ENCODE results near the gene DOC2B. TPM values are rescaled to one million over a fixed set of nuclear protein-coding genes. Genes with fewer than 3 reads are reported as not detected.

The DOC2B gene
- total RNA-seq, 1 experiment from 2014 or later, result 1.5 TPM

DNA sequence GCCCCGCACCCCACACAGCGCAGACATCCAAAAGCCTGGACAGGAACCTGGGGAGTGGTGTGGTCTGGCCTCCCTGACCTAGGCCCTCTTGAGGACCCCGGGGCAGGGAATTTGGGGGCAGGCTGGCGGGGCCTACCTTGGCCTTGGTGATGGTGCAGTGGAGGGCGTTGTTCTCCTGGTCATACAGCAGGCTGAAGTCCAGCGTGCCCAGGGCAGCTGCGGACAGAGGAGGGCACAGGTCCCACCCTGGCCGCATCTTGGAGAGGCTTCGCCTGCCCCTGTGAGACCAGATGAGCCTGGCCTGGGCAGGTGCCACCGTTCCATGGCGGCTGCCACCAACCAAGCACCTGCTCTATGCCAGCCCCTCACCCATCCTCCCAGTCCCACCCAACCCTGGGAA is 9.0 kb downstream of the DOC2B start:
- ChIA-PET POLR2A (interaction anchor here (0.7 kb wide), 1 partner anchor 210 kb away, joined by 3 read pairs; no protein-coding TSS in a partner anchor), CTCF (no interaction called here)
- no peak overlapping the region for H3K4me3 ChIP-seq (ENCODE audit: low read depth in 2 of 2, low read length in 2 of 2)
- H3K9me3 ChIP-seq (ENCODE audit: control insufficient read depth, insufficient read depth, low read depth, low read length), result no peaks in the 10 kb centered on the region
- DNase-seq (ENCODE audit: low read depth, low spot score) (no peak), ATAC-seq (no peak)
- intact Hi-C loops (cut with micrococcal nuclease; ENCODE audit: unreplicated experiment) (no loop called here), in situ Hi-C loops (cut with HindIII; ENCODE audit: low pct_unique_long_range_greater_than_20kb, low sequenced_read_pairs) (no loop called here)
- TF ChIP-seq, protein P1, sequence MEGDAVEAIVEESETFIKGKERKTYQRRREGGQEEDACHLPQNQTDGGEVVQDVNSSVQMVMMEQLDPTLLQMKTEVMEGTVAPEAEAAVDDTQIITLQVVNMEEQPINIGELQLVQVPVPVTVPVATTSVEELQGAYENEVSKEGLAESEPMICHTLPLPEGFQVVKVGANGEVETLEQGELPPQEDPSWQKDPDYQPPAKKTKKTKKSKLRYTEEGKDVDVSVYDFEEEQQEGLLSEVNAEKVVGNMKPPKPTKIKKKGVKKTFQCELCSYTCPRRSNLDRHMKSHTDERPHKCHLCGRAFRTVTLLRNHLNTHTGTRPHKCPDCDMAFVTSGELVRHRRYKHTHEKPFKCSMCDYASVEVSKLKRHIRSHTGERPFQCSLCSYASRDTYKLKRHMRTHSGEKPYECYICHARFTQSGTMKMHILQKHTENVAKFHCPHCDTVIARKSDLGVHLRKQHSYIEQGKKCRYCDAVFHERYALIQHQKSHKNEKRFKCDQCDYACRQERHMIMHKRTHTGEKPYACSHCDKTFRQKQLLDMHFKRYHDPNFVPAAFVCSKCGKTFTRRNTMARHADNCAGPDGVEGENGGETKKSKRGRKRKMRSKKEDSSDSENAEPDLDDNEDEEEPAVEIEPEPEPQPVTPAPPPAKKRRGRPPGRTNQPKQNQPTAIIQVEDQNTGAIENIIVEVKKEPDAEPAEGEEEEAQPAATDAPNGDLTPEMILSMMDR (IDR thresholded peaks at IDR 0.05), result no peak
- no peak for TF ChIP-seq POLR2AphosphoS5 (IDR thresholded peaks at IDR 0.05; ENCODE audit: low read depth, low read length)
- TF ChIP-seq, protein P2, sequence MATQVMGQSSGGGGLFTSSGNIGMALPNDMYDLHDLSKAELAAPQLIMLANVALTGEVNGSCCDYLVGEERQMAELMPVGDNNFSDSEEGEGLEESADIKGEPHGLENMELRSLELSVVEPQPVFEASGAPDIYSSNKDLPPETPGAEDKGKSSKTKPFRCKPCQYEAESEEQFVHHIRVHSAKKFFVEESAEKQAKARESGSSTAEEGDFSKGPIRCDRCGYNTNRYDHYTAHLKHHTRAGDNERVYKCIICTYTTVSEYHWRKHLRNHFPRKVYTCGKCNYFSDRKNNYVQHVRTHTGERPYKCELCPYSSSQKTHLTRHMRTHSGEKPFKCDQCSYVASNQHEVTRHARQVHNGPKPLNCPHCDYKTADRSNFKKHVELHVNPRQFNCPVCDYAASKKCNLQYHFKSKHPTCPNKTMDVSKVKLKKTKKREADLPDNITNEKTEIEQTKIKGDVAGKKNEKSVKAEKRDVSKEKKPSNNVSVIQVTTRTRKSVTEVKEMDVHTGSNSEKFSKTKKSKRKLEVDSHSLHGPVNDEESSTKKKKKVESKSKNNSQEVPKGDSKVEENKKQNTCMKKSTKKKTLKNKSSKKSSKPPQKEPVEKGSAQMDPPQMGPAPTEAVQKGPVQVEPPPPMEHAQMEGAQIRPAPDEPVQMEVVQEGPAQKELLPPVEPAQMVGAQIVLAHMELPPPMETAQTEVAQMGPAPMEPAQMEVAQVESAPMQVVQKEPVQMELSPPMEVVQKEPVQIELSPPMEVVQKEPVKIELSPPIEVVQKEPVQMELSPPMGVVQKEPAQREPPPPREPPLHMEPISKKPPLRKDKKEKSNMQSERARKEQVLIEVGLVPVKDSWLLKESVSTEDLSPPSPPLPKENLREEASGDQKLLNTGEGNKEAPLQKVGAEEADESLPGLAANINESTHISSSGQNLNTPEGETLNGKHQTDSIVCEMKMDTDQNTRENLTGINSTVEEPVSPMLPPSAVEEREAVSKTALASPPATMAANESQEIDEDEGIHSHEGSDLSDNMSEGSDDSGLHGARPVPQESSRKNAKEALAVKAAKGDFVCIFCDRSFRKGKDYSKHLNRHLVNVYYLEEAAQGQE (IDR thresholded peaks at IDR 0.05; ENCODE audit: insufficient read depth in 1 of 2, low read depth in 2 of 2, low read length in 1 of 2), result no peak
- TF ChIP-seq SIN3A (IDR thresholded peaks at IDR 0.05; ENCODE audit: borderline replicate concordance, insufficient read depth, low read depth, low read length), result no peak
- no peak for TF ChIP-seq TCF7L2 (IDR thresholded peaks at IDR 0.05; ENCODE audit: low read depth, low read length)
- H3K27me3 ChIP-seq (ENCODE audit: control insufficient read depth, insufficient read depth, low read length), result no peaks in the 10 kb centered on the region
- H3K27ac ChIP-seq (ENCODE audit: low read length), result no peak overlapping the region
- no peaks in the 10 kb centered on the region for H3K4me1 ChIP-seq (ENCODE audit: control insufficient read depth, insufficient read depth, low read length)
- BruUV-seq (replicated peaks), result no TSS peak
- no peaks in the 10 kb centered on the region for H3K36me3 ChIP-seq (ENCODE audit: control insufficient read depth, insufficient read depth, low read length)

DNA sequence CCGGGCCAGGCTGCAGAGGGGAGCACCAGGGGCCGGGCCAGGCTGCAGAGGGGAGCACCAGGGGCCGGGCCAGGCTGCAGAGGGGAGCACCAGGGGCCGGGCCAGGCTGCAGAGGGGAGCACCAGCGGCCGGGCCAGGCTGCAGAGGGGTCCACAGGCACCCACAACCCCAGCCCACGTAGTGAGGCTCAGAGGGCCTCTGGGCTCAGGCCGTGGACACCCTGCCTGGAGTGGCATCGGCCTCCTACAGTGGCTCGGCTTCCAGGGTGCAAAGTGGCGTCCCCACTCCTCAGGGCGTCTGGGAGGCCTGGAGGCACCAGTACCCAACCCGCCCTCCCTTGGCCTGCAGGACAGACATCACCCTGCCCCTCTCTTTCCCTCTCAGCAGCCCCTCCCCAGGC is 9.6 kb downstream of the DOC2B start:
- ChIA-PET CTCF (no interaction called here), POLR2A (no interaction called here)
- no peaks in the 10 kb centered on the region for H3K4me1 ChIP-seq (ENCODE audit: control insufficient read depth, insufficient read depth, low read length)
- H3K27me3 ChIP-seq (ENCODE audit: control insufficient read depth, insufficient read depth, low read length), result no peaks in the 10 kb centered on the region
- H3K4me3 ChIP-seq (ENCODE audit: low read depth in 2 of 2, low read length in 2 of 2), result no peak overlapping the region
- no peaks in the 10 kb centered on the region for H3K9me3 ChIP-seq (ENCODE audit: control insufficient read depth, insufficient read depth, low read depth, low read length)
- ATAC-seq (no peak), DNase-seq (ENCODE audit: low read depth, low spot score) (no peak)
- BruUV-seq (replicated peaks), result no TSS peak
- no peak for TF ChIP-seq TCF7L2 (IDR thresholded peaks at IDR 0.05; ENCODE audit: low read depth, low read length)
- no peak for TF ChIP-seq POLR2AphosphoS5 (IDR thresholded peaks at IDR 0.05; ENCODE audit: low read depth, low read length)
- TF ChIP-seq, protein P1 (IDR thresholded peaks at IDR 0.05), result no peak
- TF ChIP-seq, protein P2 (IDR thresholded peaks at IDR 0.05; ENCODE audit: insufficient read depth in 1 of 2, low read depth in 2 of 2, low read length in 1 of 2), result no peak
- TF ChIP-seq SIN3A (IDR thresholded peaks at IDR 0.05; ENCODE audit: borderline replicate concordance, insufficient read depth, low read depth, low read length), result no peak
- no peak overlapping the region for H3K27ac ChIP-seq (ENCODE audit: low read length)
- in situ Hi-C loops (cut with HindIII; ENCODE audit: low pct_unique_long_range_greater_than_20kb, low sequenced_read_pairs) (no loop called here), intact Hi-C loops (cut with micrococcal nuclease; ENCODE audit: unreplicated experiment) (no loop called here)
- H3K36me3 ChIP-seq (ENCODE audit: control insufficient read depth, insufficient read depth, low read length), result no peaks in the 10 kb centered on the region
